ENCODE results near the gene FLRT1.
"Not testable (repeated sequence)": the region's sequence is repeated elsewhere in the genome, so short reads cannot be mapped to it uniquely, and the experiment has no call there.

FLRT1 gene

DNA sequence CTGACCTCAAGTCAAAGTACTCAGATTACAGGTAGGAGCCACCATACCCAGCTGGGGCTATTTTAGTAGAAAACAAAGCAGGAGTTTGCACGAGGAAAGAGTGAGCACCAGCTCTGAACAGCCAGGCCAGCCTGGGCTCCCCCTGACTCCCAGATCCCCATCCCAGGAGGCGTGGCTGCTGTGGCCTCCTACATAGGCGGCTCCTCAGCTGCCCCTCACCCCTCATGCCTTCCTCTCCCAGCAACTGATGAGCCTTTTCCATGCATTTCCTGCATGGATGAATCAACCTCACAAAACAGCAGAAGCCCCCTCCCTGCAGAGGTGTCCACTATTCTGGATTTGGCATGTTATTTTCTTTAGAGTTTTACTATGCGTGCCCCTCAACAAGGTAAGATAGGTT, 10.5 kb upstream of the FLRT1 start:
- DNase-seq, result no peak

DNA sequence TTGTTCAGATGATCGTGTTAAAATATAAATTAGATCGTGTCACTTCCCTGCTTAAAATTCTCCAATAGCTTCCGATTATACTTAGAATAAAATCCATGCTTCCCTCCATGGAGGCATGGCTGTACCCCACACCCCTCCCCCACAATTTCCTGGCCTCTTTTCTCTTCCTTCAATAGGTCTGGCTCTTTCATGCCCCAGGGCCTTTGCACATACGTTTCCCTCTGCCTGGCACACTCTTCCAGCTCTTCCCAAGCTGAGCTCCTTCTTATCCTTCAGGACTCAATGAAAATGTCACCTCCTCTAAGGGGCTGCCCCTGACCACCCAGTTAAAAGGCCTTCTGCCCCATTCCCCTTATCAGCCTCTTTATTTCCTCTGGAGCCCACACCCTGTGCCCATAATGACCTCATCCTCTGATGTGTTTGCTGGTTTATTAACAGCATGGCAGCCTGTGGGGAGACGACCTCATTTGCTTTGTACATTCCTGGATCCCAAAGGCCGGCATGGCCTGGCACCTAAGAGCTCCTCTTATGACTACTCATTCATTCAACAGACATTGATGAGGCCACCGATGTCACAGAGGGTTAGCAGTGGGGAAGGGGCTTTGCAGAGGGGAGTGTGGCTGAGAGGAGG, 9.0 kb upstream of the FLRT1 start:
- no peak for DNase-seq

DNA sequence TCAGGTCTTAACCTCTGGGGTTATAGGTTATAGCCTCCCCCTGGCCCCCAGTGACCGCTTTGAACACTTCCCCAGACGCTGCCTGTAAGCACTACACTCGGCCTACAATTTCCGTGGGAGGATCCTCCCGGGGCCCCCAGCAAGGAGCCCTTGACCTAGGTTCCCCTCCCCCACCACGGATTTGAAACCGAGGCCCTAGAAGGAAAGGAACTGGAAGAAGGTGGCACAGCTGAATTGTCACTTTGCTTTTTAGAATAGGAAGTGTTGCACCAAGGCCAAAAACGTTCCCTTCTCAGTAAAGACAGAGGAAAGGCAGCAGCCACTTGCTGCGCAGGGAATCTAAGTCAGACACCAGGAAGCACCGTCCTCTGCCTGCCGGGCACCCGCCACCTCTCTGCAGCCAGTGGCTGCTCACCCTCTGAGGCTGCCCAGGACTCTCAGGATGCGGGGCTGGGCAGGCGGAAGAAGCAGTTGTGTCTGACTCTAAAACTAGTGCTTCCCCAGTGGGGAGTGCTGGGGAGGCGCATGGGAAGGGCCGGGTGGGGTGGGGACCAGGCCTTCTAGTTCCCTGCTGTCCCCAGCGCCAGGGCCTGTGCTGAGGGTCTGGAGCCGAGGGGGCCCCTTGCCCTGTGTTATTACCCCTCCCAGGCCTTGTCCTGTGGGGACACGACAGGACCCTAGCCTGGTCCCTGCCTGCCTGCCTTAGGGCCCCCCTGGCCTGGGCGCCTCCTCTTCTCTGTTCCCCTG, 7.9 kb upstream of the FLRT1 start:
- no peak for DNase-seq

DNA sequence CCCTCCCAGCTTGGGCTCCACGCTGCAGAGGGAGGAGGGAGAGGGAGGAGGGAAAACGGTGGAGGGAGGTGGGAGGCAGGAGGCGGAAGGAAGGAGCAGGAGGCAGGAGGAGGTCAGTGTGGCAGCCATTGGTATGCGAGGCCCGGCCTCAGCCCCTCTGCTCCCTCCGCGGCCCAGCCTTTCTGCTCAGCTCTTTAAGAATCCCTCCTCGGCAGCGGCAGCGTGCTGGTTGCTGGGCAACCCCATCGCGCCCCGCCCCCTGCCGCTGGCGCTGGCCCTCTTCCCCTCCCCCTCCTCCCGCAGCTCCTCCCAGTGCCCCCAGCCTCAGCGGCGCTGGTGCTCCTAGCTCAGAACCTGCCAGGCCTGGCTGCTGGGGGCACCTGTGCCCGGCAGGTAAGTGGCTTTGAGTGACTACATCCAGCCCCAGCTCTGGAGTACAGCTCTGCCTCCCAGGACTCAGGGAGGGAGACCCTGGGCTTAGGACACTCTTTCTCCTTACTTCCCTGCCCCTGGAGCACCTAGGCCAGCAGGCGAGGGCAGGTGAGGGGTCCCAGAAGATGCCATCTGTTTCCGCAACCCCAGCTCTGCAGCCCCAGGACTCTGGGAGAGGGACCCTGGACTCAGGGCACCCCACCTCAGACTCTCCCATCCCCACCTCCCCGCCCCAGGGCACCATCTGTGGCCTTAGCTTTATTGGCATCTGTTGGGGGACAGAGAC, 7.2 kb upstream of the FLRT1 start:
- no peak for DNase-seq

DNA sequence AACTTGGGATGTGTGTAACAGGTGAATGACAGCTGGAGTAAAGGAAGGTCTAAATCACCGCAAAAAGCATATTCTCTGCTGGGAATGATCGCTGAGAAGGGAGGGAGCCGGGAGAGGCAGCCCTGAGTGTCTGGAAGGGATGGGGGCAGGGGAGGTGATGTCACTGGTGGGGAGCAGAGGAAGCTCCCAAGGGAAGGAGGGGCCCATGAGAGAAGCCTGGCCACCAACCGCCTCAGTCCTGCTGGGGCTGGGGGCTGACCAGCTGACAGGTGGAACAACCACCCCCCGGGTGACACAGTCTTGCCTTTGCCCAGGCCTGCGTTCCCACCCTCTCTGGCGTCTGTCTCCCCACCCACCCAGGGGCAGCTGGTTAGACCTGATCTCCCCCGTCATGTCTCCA, 6.0 kb upstream of the FLRT1 start:
- no peak for DNase-seq

DNA sequence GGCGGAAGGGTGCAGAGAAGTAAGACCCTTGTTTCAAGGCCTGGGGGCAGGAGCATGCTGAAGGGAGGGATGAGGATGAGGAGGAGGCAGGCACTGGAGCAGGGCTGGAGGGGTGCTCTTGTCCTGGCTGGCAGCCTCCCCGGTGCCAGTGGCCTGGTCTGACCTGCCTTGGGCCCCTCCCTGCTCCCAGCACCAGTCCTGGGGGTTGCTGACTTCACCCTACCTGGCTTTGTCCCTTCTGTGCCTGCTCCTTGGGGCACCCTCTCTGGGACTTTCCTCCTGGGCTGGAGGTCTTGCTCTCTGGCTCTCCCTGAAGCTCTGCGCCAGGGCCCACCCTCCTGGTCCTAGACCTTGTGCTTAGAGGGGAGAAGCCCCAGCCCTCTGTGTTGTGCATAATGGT, 4.7 kb upstream of the FLRT1 start:
- no peak for DNase-seq

DNA sequence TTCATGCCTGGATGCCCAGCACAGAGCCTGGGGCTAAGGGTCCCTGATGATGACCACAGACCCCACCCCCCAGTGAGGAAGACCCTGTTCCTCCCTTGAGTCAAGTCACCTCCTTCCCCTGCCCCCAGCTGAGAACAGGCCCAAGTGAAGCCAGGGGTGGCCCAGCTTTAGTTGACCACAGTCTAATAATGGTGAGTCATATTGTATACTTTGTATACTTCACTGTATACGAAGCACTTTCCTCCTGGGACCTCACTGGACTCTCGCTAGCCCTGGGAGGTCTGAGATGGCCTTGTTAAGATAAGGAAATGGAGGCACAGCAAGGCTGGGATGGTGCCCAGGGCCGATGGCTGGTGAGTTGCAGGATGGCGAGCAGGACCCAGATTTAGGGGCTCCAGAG, 3.7 kb upstream of the FLRT1 start:
- DNase-seq, result no peak

DNA sequence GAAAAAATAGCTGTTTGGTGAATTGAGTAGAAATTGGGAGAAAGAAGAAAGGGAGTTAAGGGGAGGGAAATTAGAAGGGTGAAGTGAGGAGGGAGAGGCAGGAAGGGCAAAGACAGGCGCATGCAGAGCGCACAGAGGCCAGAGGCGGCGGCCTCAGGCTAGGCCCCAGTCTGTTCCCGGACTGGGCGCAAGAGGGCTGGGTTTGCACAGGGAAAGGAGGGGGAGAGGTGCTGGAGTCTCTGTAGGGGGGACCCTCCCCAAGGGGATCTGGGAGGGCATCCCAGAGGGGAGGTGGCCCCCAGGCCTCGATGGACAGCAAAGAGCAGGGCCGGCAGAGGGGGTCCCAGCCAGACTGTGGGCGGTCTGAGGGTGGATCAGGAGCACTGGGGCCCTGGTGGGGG, 1.3 kb upstream of the FLRT1 start:
- no peak for DNase-seq

DNA sequence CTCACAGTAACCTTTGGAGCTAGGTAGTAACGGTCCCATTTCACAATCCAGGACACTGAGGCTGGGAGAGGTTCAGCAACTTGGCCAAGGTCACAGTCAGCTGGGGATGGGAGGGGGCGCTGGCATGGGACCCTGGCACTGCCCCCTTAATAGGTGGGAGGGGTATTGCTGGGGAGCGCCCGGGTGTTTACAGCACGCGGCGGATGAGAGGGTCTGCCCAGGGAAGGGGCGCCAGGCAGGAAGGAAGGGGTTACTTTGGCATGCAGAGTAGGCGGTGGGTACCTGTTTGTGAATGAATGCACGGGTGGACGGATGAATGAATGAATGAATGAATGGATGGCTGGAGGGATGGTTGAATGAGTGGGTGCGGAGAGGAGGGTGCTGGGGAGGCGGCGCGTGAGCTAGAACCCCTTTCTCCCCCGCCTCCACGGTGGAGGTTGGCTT, 628 bp upstream of the FLRT1 start:
- DNase-seq, result no peak

DNA sequence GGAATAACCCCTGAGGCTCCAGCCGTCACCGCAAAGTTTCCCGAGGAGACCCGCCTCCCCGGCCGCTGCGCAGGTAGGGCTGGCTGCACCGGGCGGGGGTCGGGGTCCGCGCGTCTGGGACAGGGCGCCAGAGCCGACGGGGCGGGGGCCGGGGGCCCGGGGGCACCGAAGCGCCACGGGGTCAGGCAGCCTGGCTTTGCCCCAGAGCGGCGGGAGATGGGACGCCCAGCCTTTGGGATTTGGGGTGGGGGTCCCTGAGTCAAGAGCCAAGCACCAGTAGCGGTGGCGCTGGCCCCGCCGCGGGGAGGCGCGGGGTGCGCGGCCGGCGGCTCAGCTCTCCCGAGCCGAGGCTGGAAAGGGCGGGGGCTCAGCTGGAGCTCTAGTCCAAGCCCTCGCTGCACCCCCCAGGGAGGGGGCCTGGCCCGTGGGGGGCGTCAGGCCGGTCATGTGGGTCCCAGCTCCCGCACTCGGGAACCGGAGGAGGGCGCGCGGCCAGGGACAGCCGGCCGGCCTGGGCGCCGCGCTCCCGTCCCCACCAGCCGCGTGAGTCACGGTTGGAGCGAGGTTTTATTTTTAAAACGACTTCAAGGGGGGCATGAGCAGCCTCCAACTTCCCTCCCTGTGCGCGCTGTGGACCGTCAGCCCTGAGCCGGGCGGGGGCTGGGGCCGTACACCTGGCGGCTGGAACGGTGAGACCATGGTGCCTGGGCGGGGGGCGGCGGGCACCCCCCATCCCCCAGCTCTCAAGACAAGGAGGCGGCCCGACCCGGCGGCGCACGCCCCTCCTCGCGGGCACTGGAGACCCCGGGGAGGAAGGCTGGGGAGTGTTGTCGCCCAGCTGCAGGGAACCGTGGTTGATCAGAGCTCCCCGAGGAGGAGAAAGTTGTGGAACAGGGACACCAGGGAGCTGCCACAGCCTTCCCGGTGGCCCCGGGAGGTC, 626 bp downstream of the FLRT1 start:
- DNase-seq, result no peak

DNA sequence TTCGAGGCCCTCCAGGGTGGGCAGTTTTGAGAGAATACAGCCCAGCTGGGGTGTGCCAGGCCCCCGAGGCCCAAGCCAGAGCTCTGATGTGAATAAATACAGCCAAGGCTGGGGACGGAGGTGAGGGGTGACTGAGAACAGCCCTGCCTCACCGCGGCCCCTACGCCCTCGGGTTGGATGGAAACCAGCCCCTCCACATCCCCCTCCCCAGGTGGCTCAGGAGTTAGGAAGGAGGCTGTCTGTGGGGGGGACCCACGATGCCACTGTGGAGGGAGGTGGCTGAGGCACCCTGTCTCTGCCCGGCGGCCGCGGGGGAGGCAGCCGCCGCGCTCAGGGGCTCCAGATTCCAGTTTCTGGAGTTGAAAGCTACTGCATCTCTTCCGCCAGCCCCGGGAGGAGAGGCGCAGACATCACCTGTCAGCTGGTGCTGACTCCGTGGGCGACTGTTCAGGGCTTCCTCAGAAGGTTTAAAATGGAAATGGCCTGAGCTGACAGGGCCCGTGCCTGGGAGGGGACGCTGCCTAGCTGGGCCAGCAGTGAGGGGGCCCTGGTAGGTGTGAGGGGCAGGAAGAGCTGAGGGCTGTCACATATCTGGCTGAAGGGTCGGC, 1.4 kb downstream of the FLRT1 start:
- no peak for DNase-seq

DNA sequence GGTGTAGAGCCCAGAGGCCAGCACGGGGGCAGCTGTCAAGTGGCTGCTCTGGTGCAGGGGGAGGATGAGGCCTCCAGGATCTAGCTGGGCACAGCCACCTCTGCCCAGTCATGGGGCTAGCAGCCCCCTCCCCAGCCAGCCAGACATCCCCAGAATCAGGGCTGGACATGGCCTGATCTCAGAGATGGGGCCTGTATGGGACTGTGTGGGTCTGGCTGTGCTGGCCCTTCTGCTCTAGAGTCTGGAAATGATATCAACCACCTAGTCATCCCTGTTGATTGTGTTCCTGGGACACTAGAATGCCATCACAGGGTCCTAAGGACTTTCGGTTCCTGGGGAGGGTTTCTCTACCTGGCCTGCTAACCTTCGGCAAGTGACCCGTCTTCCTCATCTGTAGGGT, 2.8 kb downstream of the FLRT1 start:
- DNase-seq, result no peak

DNA sequence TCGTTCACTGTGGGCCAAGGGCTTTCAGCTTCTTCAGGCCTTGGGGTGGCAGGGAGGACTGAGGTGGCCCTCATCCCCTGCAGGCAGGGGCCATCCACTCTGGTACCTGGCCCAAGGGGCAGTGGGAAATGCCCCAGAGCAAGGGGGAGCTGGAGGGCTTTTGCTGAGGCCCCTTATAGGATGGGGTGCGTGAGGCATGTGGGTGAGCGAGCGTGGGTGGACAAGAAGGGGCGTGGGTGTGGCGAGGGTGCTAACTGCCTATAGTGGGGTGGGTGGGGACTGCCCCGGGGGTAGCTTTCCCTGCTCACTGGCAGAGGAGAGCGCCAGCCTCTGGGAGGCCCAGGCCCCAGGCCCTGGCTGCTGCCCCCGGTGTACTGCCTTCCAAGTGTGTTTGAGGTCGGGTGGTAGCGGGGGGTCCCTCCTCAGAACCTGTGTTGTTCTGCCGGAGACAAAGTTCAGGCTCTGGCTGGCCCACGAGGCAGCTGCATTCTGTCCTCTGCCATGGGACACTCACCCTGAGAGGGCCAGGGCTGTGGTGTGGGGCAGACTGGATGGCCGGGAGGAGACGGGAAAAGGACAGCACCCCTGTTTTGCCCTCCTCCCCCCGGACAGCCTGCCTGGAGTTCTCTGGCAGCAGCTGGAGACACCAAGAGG, 3.4 kb downstream of the FLRT1 start:
- no peak for DNase-seq

DNA sequence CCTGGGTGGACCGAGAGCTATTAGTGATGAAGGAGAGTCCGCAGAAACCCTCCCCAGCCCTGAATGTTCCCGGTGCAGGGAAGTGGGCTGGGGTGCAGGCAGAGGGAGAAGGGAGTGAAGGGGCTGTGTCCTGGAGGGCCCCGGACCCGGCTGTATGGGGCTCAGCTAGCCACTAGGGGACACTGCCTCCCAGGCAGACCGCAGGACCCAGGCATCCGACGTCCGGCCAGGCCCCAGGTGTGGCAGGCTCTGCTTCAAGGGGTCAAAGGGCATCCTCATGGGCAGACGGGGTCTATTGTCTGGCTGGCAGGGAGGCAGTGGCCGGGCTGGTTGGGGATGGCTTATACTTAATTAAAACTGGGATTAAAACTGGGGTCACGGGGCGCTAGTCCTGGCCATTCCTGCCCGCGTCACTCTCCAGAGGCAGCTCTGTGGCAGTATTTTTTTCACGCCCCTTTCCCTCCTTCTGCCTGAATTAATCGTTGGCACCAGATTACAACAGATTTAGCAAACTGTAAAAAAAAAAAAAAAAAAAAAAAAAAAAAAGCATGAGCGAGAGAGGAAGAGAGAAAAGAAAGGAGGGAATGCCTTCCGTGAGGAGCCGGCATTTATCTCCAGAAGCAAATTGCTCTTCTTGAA, 5.1 kb downstream of the FLRT1 start:
- no peak for DNase-seq

DNA sequence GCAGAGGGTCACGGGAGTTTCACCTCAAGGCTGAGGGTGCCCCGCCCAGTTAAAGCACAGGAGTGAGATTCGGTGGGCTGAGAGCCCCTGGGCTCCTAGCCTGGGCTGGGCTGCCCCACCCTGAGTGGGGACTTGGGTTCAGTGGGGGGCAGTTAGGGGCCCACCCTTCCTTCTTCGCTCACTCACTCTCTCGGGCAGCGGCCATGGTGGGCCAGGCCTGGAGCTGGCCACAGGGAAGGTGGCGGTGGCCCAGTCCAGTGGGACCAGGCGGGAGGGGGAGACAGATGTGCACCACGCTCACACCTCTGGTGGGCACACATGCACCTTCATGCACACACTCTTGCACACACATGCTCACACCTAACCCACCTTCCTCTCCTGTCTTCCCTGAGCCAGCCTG, 6.1 kb downstream of the FLRT1 start:
- no peak for DNase-seq

DNA sequence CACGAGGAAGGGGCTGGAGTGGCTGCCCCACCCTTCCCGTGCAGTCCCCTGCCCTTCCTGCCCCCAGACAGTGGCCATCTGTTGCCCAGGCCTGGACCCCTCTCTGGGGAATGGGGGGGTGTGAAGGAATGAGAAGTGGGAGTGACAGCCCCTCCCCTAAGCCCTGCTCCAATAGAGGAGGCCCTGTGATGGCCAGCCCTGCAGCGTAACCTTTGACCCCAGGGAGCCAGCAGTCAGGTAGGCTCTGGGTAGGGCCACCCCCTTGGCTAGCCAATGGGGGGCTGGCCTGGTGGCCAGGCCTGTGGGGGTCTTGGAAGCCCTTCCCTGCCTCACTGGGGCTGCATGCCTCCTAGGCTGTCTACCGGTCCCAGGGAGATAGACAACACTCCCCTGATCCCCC, 6.6 kb downstream of the FLRT1 start:
- no peak for DNase-seq

DNA sequence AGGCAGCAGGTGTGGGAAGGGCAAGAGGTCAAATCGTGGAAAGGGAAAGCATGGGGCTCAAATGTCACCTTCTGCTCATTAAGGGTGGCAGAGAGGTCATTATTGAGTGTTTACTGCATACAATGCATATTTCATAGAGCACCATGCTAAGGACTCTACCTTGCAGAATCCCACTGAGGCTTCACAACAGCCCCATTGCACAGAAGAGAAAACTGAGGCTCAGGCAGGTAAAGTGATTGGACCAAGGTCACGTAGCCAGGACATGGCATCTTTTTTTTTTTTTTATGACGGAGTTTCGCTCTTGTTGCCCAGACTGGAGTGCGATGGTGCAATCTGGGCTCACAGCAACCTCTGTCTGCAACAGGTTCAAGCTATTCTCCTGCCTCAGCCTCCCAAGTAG, 7.8 kb downstream of the FLRT1 start:
- DNase-seq, result no peak

DNA sequence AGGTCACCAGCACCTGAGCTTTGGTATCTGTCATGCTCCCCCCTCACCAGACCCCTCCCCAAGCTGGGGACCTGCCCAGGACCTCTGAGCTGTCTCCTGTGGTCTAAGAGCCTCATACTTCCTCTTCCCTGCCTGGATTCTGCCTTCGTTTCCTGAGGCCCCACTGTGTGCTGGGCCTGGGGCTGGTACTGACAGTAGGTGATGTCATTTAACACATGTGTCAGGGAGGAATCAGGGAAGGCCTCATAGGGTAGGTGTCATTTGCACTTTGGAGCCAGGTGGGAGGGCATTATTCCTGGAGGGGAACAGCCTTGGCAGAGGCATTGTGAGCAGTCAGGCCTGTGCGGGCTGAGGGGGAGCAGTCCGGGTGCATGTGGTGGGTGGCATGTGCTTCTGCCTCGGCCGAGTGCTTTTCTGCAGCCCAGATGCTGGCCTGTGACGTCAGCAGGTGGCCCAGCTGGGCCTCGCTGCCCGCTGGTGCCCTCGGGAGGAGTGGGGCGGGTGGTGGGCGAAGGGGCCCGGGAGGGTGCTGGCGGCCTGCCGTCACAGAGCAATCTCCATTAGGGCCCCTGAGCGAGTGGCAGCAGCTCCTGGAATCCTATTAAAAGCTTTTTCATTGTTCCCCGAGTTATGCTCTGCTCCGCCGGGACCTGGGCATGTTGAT, 9.1 kb downstream of the FLRT1 start:
- DNase-seq, result peak; percentile 25

DNA sequence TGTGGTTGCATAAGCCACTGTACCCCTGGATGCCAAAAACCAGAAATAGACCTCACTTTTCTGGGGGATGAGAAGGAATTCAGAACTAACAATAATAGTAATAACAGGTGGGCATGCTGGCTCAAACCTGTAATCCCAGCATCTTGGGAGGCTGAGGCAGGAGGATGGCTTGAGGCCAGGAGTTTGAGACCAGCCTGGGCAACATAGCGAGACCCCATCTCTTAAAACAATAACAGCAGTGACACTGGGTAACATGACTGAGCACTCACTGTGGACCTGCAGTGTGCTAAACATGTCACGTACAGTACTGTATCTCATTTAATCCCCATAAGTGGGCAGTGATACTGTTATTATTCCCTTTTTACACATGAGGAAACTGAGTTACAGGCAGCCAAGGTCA, 10.0 kb downstream of the FLRT1 start:
- DNase-seq, result no peak

DNA sequence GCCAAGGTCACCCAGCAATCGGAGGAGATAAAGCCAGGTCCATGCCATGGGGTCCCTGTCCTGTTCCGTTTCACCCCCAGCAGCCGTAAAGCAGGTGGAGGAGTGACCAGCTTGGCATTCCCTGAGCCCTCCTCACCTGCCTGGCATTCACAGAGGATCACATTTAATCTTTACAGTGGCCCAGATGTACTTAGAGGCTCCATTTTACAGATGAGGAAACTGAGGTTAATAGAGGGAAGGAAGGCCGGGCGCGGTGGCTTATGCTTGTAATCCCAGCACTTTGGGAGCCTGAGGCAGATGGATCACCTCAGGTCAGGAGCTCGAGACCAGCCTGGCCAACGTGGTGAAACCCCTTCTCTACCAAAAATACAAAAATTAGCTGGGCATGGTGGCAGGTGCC, 11.6 kb downstream of the FLRT1 start:
- not testable (repeated sequence) for DNase-seq

Measured in NCI-H524 treated with DMSO at 0.1 percent for 48 hours (cell line).